Ramos (cell line): ENCODE results near the gene AKAP8.

Source experiments
- in situ Hi-C: fragments of 300-500 bp; cut with MboI; formaldehyde crosslinking; loops from one replicate; pipeline ENCODE4 v1.14.3; 2022; ENCODE audit warnings: low sequenced_read_pairs; ENCODE audit not compliant: unreplicated experiment

The AKAP8 gene

GRCh38 chr19:15305582-15306334 lies 73.8 kb downstream of the AKAP8 start:
- in situ Hi-C loops = no loop called here

DNA sequence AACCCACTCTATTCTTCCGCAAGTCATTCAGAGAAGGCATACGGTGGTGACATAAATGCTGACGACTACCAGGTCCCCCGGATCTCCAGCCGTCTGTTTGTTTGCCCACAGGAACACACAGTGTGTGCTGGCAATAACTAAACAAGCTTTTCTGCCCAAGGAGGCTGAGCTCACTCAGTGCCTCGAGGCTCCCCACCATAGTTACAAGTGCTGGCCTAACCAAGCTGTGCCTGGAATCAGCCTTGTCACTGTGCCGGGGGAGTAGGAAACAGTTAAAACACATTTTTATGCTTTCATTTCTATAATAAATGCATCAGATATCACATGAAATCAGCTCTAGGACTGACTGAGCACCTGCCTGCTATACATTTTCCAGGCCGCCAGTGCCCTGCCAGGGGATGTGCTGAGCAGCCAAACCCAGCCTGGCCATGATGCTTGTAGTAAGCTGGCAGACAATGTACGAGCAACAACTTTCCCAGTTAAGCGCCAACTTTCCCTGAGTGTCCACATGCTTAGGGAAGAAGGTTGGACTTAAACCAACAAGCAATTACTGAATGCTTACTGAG lies 75.4 kb downstream of the AKAP8 start:
- in situ Hi-C loops = no loop called here
